ENCODE results near the gene ASB18. TPM values are rescaled to one million over a fixed set of nuclear protein-coding genes. Genes with fewer than 3 reads are reported as not detected.

ASB18 gene
- total RNA-seq, 4 donors from 2014 or later = not detected

- in situ Hi-C loops (cut with MboI; ENCODE audit: low pct_ligation_motif_present in 1 of 4, low pct_unique_long_range_greater_than_20kb in 1 of 4, low sequenced_read_pairs in 3 of 4) = no loop called here
- no peaks in the 10 kb centered on the region for H3K36me3 ChIP-seq
- no peak for TF ChIP-seq CTCF (IDR thresholded peaks at IDR 0.05)
- no peak for TF ChIP-seq POLR2A (IDR thresholded peaks at IDR 0.05)
- TF ChIP-seq POLR2AphosphoS5 (IDR thresholded peaks at IDR 0.05) = no peak
- no peak for TF ChIP-seq EP300 (IDR thresholded peaks at IDR 0.05; ENCODE audit: low read depth)
- H3K4me1 ChIP-seq = no peaks in the 10 kb centered on the region
- no peak overlapping the region for H3K27ac ChIP-seq
- H3K4me3 ChIP-seq = no peak overlapping the region
- H3K27me3 ChIP-seq = peaks cover 14% of the 10 kb centered on the region
- H3K9me3 ChIP-seq = no peaks in the 10 kb centered on the region
- intact Hi-C loops (cut with DNase I; ENCODE audit: low total_unique reads) = no loop called here
- WGBS, 2 donors (ENCODE audit: low coverage in 1 of 2) = 36 to 49% methylated on average over 6 to 8 of the region's 8 CpGs
- no peak for DNase-seq
These were observed 7.7 kb downstream of the ASB18 start for GRCh38 chr2:236256366-236256985.

GRCh38 chr2:236254674-236255073, 9.5 kb downstream of the ASB18 start:
- Histone ChIP-seq H3K27me3 (peaks cover 25% of the 10 kb centered on the region), H3K4me3 (no peak overlapping the region), H3K27ac (no peak overlapping the region), H3K9me3 (no peaks in the 10 kb centered on the region), H3K36me3 (no peaks in the 10 kb centered on the region), H3K4me1 (no peaks in the 10 kb centered on the region)
- no peak for DNase-seq
- WGBS, 2 donors (ENCODE audit: low coverage in 1 of 2) = 87 to 88% methylated on average over 6 to 13 of the region's 13 CpGs
- in situ Hi-C loops (cut with MboI; ENCODE audit: low pct_ligation_motif_present in 1 of 4, low pct_unique_long_range_greater_than_20kb in 1 of 4, low sequenced_read_pairs in 3 of 4) (no loop called here), intact Hi-C loops (cut with DNase I; ENCODE audit: low total_unique reads) (no loop called here)
- TF ChIP-seq POLR2AphosphoS5 (IDR thresholded peaks at IDR 0.05) (no peak), POLR2A (IDR thresholded peaks at IDR 0.05) (no peak), CTCF (IDR thresholded peaks at IDR 0.05) (no peak), EP300 (IDR thresholded peaks at IDR 0.05; ENCODE audit: low read depth) (no peak)

GRCh38 chr2:236254001-236254400, 10.2 kb downstream of the ASB18 start:
- DNase-seq = no peak
- Histone ChIP-seq H3K4me1 (no peaks in the 10 kb centered on the region), H3K27me3 (peaks cover 25% of the 10 kb centered on the region), H3K27ac (no peak overlapping the region), H3K9me3 (no peaks in the 10 kb centered on the region), H3K4me3 (no peak overlapping the region), H3K36me3 (no peaks in the 10 kb centered on the region)
- WGBS, 2 donors (ENCODE audit: low coverage in 1 of 2) = 14 to 68% methylated on average over 1 to 3 of the region's 3 CpGs
- no peak for TF ChIP-seq POLR2AphosphoS5 (IDR thresholded peaks at IDR 0.05)
- no peak for TF ChIP-seq POLR2A (IDR thresholded peaks at IDR 0.05)
- TF ChIP-seq EP300 (IDR thresholded peaks at IDR 0.05; ENCODE audit: low read depth) = no peak
- no peak for TF ChIP-seq CTCF (IDR thresholded peaks at IDR 0.05)
- intact Hi-C loops (cut with DNase I; ENCODE audit: low total_unique reads) (no loop called here), in situ Hi-C loops (cut with MboI; ENCODE audit: low pct_ligation_motif_present in 1 of 4, low pct_unique_long_range_greater_than_20kb in 1 of 4, low sequenced_read_pairs in 3 of 4) (no loop called here)

- intact Hi-C loops (cut with DNase I; ENCODE audit: low total_unique reads) = no loop called here
- Histone ChIP-seq H3K27ac (no peak overlapping the region), H3K4me1 (no peaks in the 10 kb centered on the region), H3K9me3 (no peaks in the 10 kb centered on the region), H3K4me3 (no peak overlapping the region), H3K36me3 (no peaks in the 10 kb centered on the region), H3K27me3 (peaks cover 25% of the 10 kb centered on the region)
- DNase-seq = no peak
- TF ChIP-seq EP300 (IDR thresholded peaks at IDR 0.05; ENCODE audit: low read depth) = no peak
- TF ChIP-seq POLR2AphosphoS5 (IDR thresholded peaks at IDR 0.05) = no peak
- TF ChIP-seq CTCF (IDR thresholded peaks at IDR 0.05) = no peak
- no peak for TF ChIP-seq POLR2A (IDR thresholded peaks at IDR 0.05)
- 72% methylated on average over 3 of the region's 3 CpGs; no CpG with 5 or more reads in 1 of the 2 donors for WGBS, 2 donors (ENCODE audit: low coverage in 1 of 2)
- in situ Hi-C loops (cut with MboI; ENCODE audit: low pct_ligation_motif_present in 1 of 4, low pct_unique_long_range_greater_than_20kb in 1 of 4, low sequenced_read_pairs in 3 of 4) = no loop called here
These were observed 11.6 kb downstream of the ASB18 start for GRCh38 chr2:236252602-236253001.

Data from transverse colon (tissue), 4 donors.